RPMI8226 (cell line): ENCODE data around the gene GPR146.
"Not testable (repeated sequence)": the region's sequence is repeated elsewhere in the genome, so short reads cannot be mapped to it uniquely, and the experiment has no call there.

Source experiments
- DNase-seq: peaks from one replicate; pipeline ENCODE4 v3.0.0-alpha.2; 2015

Gene GPR146

GRCh38 chr7:1059200-1060091, 15.1 kb downstream of the GPR146 start:
- no peak for DNase-seq

GRCh38 chr7:1060315-1061072, 16.1 kb downstream of the GPR146 start:
- DNase-seq, result no peak

- no peak for DNase-seq
Observed at GRCh38 chr7:1061180-1061579, 16.8 kb downstream of the GPR146 start.

GRCh38 chr7:1062296-1063294, 18.2 kb downstream of the GPR146 start:
- DNase-seq, result no peak

- DNase-seq, result no peak
Observed at GRCh38 chr7:1063361-1063760, 19.0 kb downstream of the GPR146 start.

- DNase-seq, result no peak
Observed at GRCh38 chr7:1064581-1064980, 20.2 kb downstream of the GPR146 start.

GRCh38 chr7:1065263-1065584, 20.9 kb downstream of the GPR146 start:
- no peak for DNase-seq

GRCh38 chr7:1065585-1066241, 21.4 kb downstream of the GPR146 start:
- DNase-seq, result peak; percentile 80

- DNase-seq, result no peak
Observed at GRCh38 chr7:1066242-1066588, 21.9 kb downstream of the GPR146 start.

GRCh38 chr7:1068013-1068412, 23.7 kb downstream of the GPR146 start:
- no peak for DNase-seq

GRCh38 chr7:1068619-1069018, 24.3 kb downstream of the GPR146 start:
- DNase-seq, result no peak

- DNase-seq, result no peak
Observed at GRCh38 chr7:1070544-1071011, 26.2 kb downstream of the GPR146 start.

- no peak for DNase-seq
Observed at GRCh38 chr7:1071731-1072254, 27.4 kb downstream of the GPR146 start.

- no peak for DNase-seq
Observed at GRCh38 chr7:1073142-1073977, 29.0 kb downstream of the GPR146 start.

- not testable (repeated sequence) for DNase-seq
Observed at GRCh38 chr7:1074018-1074417, 29.7 kb downstream of the GPR146 start.

GRCh38 chr7:1074593-1075431, 30.5 kb downstream of the GPR146 start:
- no peak for DNase-seq

GRCh38 chr7:1076184-1077072, 32.1 kb downstream of the GPR146 start:
- DNase-seq, result no peak

- DNase-seq, result no peak
Observed at GRCh38 chr7:1078519-1078918, 34.2 kb downstream of the GPR146 start.

GRCh38 chr7:1078985-1079384, 34.6 kb downstream of the GPR146 start:
- DNase-seq, result no peak
